Trophoblast cell (in vitro differentiated cells and primary cell): ENCODE data around the gene EVC.

Experiments used
- DNase-seq, 2 donors: peaks; one replicate each; pipeline ENCODE4 v3.0.0-alpha.2; 2016
- H2AFZ ChIP-seq: 2 replicates; pipeline ENCODE4 v1.6.1; 2013; ENCODE audit warnings: low read length, moderate library complexity, mild to moderate bottlenecking; ENCODE audit not compliant: insufficient read depth, poor library complexity
- H2AK5ac ChIP-seq: 2 replicates; pipeline ENCODE4 v1.6.1; 2013; ENCODE audit warnings: mild to moderate bottlenecking, low read length
- H2BK120ac ChIP-seq: 2 replicates; pipeline ENCODE4 v1.6.1; 2013; ENCODE audit warnings: low read length, mild to moderate bottlenecking, moderate library complexity; ENCODE audit not compliant: insufficient read depth, poor library complexity
- H2BK12ac ChIP-seq: 2 replicates; pipeline ENCODE4 v1.6.1; 2013; ENCODE audit warnings: mild to moderate bottlenecking, low read length, moderate library complexity
- H2BK5ac ChIP-seq: 2 replicates; pipeline ENCODE4 v1.6.1; 2013; ENCODE audit warnings: low read length, low read depth, moderate library complexity, mild to moderate bottlenecking; ENCODE audit not compliant: poor library complexity
- H3K14ac ChIP-seq: 2 replicates; pipeline ENCODE4 v1.6.1; 2013; ENCODE audit warnings: mild to moderate bottlenecking, low read length
- H3K18ac ChIP-seq: 2 replicates; pipeline ENCODE4 v1.6.1; 2013; ENCODE audit warnings: mild to moderate bottlenecking, low read length
- H3K23ac ChIP-seq: 2 replicates; pipeline ENCODE4 v1.6.1; 2013; ENCODE audit warnings: low read length
- H3K27ac ChIP-seq: 2 replicates; pipeline ENCODE4 v1.5.1; 2013; ENCODE audit warnings: low read depth, mild to moderate bottlenecking, inconsistent platforms, low read length, moderate library complexity
- H3K27me3 ChIP-seq: 2 replicates; pipeline ENCODE4 v1.6.1; 2013; ENCODE audit warnings: inconsistent platforms, mild to moderate bottlenecking, low read length, moderate library complexity; ENCODE audit not compliant: insufficient read depth
- H3K36me3 ChIP-seq, 2 experiments: 1 replicate in 1 of 2; 2 replicates in 1 of 2; pipeline ENCODE4 v1.6.1; 2013; ENCODE audit warnings: low read length in 2 of 2, mild to moderate bottlenecking in 2 of 2, moderate library complexity in 1 of 2; ENCODE audit not compliant: insufficient read depth in 2 of 2, control insufficient read depth in 1 of 2
- H3K4ac ChIP-seq: 2 replicates; pipeline ENCODE4 v1.6.1; 2013; ENCODE audit warnings: low read depth, mild to moderate bottlenecking, low read length, moderate library complexity
- H3K4me1 ChIP-seq, 2 experiments: 1 replicate in 1 of 2; 2 replicates in 1 of 2; pipeline ENCODE4 v1.6.1; 2013; ENCODE audit warnings: low read length in 2 of 2, mild to moderate bottlenecking in 2 of 2, moderate library complexity in 1 of 2; ENCODE audit not compliant: insufficient read depth in 2 of 2, control insufficient read depth in 1 of 2
- H3K4me2 ChIP-seq: 2 replicates; pipeline ENCODE4 v1.6.1; 2013; ENCODE audit warnings: inconsistent platforms, mild to moderate bottlenecking, low read length, moderate library complexity
- H3K4me3 ChIP-seq: 2 replicates; pipeline ENCODE4 v1.5.1; 2013; ENCODE audit warnings: mild to moderate bottlenecking, low read depth, low read length, inconsistent platforms
- H3K79me1 ChIP-seq: one replicate; pipeline ENCODE4 v1.6.1; 2013; ENCODE audit warnings: low read length
- H3K79me2 ChIP-seq: 2 replicates; pipeline ENCODE4 v1.6.1; 2013; ENCODE audit warnings: low read length, mild to moderate bottlenecking; ENCODE audit not compliant: control insufficient read depth, insufficient read depth, poor library complexity
- H3K9ac ChIP-seq: 2 replicates; pipeline ENCODE4 v1.6.1; 2013; ENCODE audit warnings: mild to moderate bottlenecking, low read length
- H3K9me3 ChIP-seq: 2 replicates; pipeline ENCODE4 v1.6.1; 2013; ENCODE audit warnings: low read depth, mild to moderate bottlenecking, control low read depth, inconsistent platforms, low read length; ENCODE audit not compliant: insufficient read depth
- H4K12ac ChIP-seq: 2 replicates; pipeline ENCODE4 v1.6.1; 2013; ENCODE audit warnings: low read depth, mild to moderate bottlenecking, low read length, moderate library complexity
- H4K8ac ChIP-seq: 2 replicates; pipeline ENCODE4 v1.6.1; 2013; ENCODE audit warnings: low read depth, mild to moderate bottlenecking, low read length, moderate library complexity
- H4K91ac ChIP-seq: one replicate; pipeline ENCODE4 v1.6.1; 2013; ENCODE audit warnings: low read depth, mild to moderate bottlenecking, low read length, moderate library complexity
- WGBS: extraction: QIAGEN DNeasy Blood & Tissue Kit; methylation state at CpG from one replicate; pipeline ENCODE4 v1.1.7; 2013; ENCODE audit warnings: missing lambda C conversion rate; ENCODE audit not compliant: insufficient read length, insufficient coverage; ENCODE audit errors: extremely low coverage; 5-methylcytosine and 5-hydroxymethylcytosine counted together

The EVC gene

DNA sequence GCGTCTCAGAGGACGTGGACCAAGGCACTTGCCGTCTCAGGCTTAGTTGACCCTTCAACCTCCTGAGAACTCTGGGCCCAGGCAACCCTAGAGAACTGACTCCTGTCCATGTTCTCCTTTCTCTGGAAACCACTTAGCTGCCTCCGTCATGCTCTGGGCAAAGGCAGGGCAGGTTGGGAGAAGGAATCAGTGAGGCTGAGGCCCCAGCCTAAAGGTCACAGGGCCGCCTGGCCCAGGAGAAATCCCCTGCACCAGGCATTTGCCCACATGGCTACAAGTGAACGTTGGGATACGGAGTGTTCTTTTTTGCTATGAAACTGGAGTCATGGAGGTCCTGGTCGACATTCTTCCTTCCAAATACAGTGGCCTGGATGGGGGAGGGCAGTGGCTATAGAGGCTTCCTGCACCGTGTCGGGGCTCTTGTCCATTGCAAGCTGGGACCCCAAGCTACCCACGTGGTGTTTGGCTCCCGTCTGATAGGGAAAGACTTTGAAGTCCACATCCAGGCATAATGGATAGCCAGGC, 105.9 kb downstream of the EVC start:
- no peak overlapping the region for H3K4me3 ChIP-seq
- no peak overlapping the region for H2BK120ac ChIP-seq
- no peaks in the 10 kb centered on the region for H3K79me2 ChIP-seq
- no peaks in the 10 kb centered on the region for H3K4me1 ChIP-seq
- H3K4ac ChIP-seq: no peak overlapping the region
- no peak overlapping the region for H3K4me2 ChIP-seq
- no peak overlapping the region for H2BK12ac ChIP-seq
- H3K79me1 ChIP-seq: no peaks in the 10 kb centered on the region
- no peak overlapping the region for H3K27ac ChIP-seq
- H3K36me3 ChIP-seq: peaks cover 13 to 33% of the 10 kb centered on the region in 2 experiments
- DNase-seq: no peak
- no peak overlapping the region for H4K8ac ChIP-seq
- H4K91ac ChIP-seq: no peak overlapping the region
- no peak overlapping the region for H2AK5ac ChIP-seq
- no peak overlapping the region for H3K9ac ChIP-seq
- no peak overlapping the region for H4K12ac ChIP-seq
- H2BK5ac ChIP-seq: no peak overlapping the region
- peaks cover 2% of the 10 kb centered on the region for H3K9me3 ChIP-seq
- no peaks in the 10 kb centered on the region for H3K27me3 ChIP-seq
- H3K23ac ChIP-seq: no peak overlapping the region
- no peak overlapping the region for H2AFZ ChIP-seq
- no CpG with 5 or more reads among the region's 12 CpGs for WGBS
- H3K18ac ChIP-seq: no peak overlapping the region
- H3K14ac ChIP-seq: no peak overlapping the region

DNA sequence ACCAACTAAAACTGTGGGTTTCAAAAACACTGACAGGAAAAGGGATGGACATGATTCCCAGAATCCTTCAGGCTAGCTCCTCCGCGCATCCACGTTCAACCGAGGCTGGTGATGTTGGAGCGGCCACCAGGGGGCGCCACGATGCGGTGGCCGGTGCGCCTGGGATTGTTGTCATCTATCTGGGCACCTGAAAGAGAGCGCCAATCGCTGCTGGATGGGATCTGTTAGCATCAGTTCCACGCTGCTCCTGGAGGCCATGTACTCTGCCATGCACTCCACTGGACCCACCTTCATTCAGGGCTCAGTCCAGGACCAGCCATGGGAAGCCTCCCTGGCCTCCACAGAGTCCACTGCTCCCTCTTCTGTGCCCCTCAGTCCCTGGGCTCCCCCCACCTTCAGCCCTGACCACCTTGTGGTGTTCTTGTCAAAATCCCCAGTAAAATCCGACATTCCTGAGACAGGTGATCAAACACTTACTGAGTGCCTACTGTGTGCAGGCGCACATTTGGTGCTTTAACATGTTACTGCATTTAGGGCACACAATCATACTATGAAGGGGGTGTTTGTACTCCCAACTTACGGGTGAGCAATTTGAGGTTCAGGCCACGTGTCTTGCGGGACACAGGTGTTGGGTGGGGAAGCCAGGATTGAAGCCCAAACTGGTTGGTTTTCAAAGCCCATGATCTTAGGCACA, 110.8 kb downstream of the EVC start:
- H2AK5ac ChIP-seq: no peak overlapping the region

DNA sequence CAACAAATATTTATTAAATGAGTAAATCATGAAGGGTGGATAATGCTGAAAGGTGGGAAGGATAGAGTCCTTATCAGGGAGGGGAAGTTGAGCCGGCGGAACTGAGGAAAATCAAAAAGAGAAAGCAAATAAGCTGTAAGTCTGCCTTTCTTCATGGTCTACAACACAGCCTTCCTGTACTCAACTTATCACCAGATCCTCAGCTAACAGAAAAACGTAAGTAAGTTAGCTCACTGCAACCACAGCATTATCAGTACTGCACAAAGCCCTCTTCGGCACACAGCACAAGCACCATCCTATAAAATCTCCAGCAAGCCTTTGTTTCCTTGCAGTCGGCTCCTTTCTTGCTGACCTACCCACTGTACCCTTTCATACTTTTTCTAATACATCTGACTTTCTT, 111.6 kb downstream of the EVC start:
- H2BK5ac ChIP-seq: no peak overlapping the region
- no peak overlapping the region for H3K4me2 ChIP-seq
- WGBS: no CpG with 5 or more reads among the region's 5 CpGs

More for the DNA sequence above, 110.8 kb downstream of the EVC start:
- no peak for DNase-seq
- Histone ChIP-seq H4K12ac (no peak overlapping the region), H3K79me2 (no peaks in the 10 kb centered on the region), H2BK5ac (no peak overlapping the region), H3K4me3 (no peak overlapping the region), H3K79me1 (no peaks in the 10 kb centered on the region), H2BK12ac (no peak overlapping the region), H4K8ac (no peak overlapping the region), H3K4me1 (no peaks in the 10 kb centered on the region), H3K27me3 (no peaks in the 10 kb centered on the region), H4K91ac (no peak overlapping the region), H2BK120ac (no peak overlapping the region), H3K18ac (no peak overlapping the region), H3K14ac (no peak overlapping the region), H3K27ac (no peak overlapping the region), H3K23ac (no peak overlapping the region), H3K4ac (no peak overlapping the region), H3K9me3 (peaks cover 2% of the 10 kb centered on the region), H2AFZ (no peak overlapping the region), H3K9ac (no peak overlapping the region), H3K4me2 (no peak overlapping the region), H3K36me3 (peaks cover 3 to 15% of the 10 kb centered on the region in 2 experiments)
- no CpG with 5 or more reads among the region's 18 CpGs for WGBS

DNA sequence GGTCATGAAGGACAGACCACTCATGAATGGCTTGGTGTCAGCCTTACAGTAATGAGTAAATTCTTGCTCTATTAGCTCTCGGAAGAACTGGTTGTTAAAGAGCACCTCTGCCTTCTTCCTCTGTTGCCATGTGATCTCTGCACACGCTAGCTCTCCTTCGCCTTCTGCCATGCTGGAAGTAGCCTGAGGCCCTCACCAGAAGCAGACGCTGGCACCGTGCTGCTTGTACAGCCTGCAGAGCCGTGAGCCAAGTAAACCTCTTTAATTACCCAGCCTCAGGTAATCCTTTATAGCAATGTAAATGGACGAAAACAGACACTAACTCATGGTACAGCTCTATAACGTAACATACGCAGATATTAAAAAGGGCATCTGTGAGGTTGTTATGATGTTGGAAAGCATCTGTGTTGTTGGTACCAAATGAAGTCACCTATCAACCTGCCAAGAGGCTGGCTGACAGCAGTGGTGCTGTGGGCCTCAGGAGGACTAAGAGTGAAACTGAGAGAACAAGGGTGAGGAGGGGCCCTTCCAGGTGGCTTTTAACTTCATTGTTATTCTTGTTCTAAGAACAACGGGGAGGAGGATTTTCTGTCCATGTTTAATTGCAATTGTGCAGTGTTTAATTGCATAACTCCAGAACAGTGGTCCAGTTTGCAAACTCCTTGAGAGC, 112.7 kb downstream of the EVC start:
- H3K4me1 ChIP-seq: no peaks in the 10 kb centered on the region
- no peaks in the 10 kb centered on the region for H3K27me3 ChIP-seq
- no peak for DNase-seq
- no peaks in the 10 kb centered on the region for H3K79me1 ChIP-seq
- H4K8ac ChIP-seq: no peak overlapping the region
- H2AFZ ChIP-seq: no peak overlapping the region
- H3K36me3 ChIP-seq: peaks cover 3 to 14% of the 10 kb centered on the region in 2 experiments
- no peak overlapping the region for H3K4me3 ChIP-seq
- no peaks in the 10 kb centered on the region for H3K79me2 ChIP-seq
- H2BK12ac ChIP-seq: no peak overlapping the region
- no peak overlapping the region for H2BK5ac ChIP-seq
- no peak overlapping the region for H3K18ac ChIP-seq
- H3K9me3 ChIP-seq: peaks cover 2% of the 10 kb centered on the region
- H3K14ac ChIP-seq: no peak overlapping the region
- WGBS: no CpG with 5 or more reads among the region's 10 CpGs
- H4K12ac ChIP-seq: no peak overlapping the region
- H2BK120ac ChIP-seq: no peak overlapping the region
- no peak overlapping the region for H3K4ac ChIP-seq
- H3K4me2 ChIP-seq: no peak overlapping the region
- no peak overlapping the region for H3K27ac ChIP-seq
- H3K23ac ChIP-seq: no peak overlapping the region
- no peak overlapping the region for H2AK5ac ChIP-seq
- H4K91ac ChIP-seq: no peak overlapping the region
- H3K9ac ChIP-seq: no peak overlapping the region

More for the DNA sequence above, 111.6 kb downstream of the EVC start:
- no peak overlapping the region for H3K9ac ChIP-seq
- no peaks in the 10 kb centered on the region for H3K4me1 ChIP-seq
- H2AK5ac ChIP-seq: no peak overlapping the region
- H2BK12ac ChIP-seq: no peak overlapping the region
- no peak overlapping the region for H2AFZ ChIP-seq
- no peak for DNase-seq
- H3K27me3 ChIP-seq: no peaks in the 10 kb centered on the region
- no peak overlapping the region for H3K14ac ChIP-seq
- no peak overlapping the region for H3K4me3 ChIP-seq
- no peak overlapping the region for H4K8ac ChIP-seq
- no peak overlapping the region for H3K18ac ChIP-seq
- H3K27ac ChIP-seq: no peak overlapping the region
- H3K23ac ChIP-seq: no peak overlapping the region
- H4K91ac ChIP-seq: no peak overlapping the region
- no peak overlapping the region for H3K4ac ChIP-seq
- H4K12ac ChIP-seq: no peak overlapping the region
- no peaks in the 10 kb centered on the region for H3K79me1 ChIP-seq
- H3K79me2 ChIP-seq: no peaks in the 10 kb centered on the region
- H2BK120ac ChIP-seq: no peak overlapping the region
- peaks cover 3 to 14% of the 10 kb centered on the region in 2 experiments for H3K36me3 ChIP-seq
- H3K9me3 ChIP-seq: peaks cover 2% of the 10 kb centered on the region
